ENCODE measurements around the gene SLC9C2. TPM values are rescaled to one million over a fixed set of nuclear protein-coding genes. Genes with fewer than 3 reads are reported as not detected.
"Not testable (repeated sequence)": the region's sequence is repeated elsewhere in the genome, so short reads cannot be mapped to it uniquely, and the experiment has no call there.

The SLC9C2 gene
- total and polyA plus RNA-seq, 2 donors from 2014 or later = 0.52 to 0.72 TPM

DNA sequence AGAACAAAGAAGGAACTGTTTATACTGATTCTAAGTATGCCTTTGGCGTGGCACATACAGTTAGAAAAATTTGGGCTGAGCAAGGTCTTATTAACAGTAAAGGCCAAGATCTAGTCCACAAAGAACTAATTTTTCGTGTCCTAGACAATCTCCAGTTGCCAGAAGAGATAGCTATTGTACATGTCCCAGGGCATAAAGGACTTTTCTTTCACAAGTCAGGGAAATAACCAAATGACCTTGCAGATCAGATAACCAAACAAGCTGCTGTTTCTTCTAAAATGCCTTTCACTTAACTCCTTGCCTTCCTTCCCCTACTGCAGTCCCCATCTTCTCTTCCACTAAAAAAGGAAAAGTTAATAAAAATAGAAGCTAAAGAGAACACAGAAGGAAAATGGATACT, 36.2 kb upstream of the SLC9C2 start:
- Histone ChIP-seq H3K9me3 (ENCODE audit: control insufficient read depth in 2 of 3, insufficient read depth in 1 of 3, low read length in 3 of 3) (no peaks in the 10 kb centered on the region), H3K9ac (ENCODE audit: low read length in 3 of 3) (no peak overlapping the region), H3K36me3 (ENCODE audit: control insufficient read depth in 2 of 3, insufficient read depth in 3 of 3, low read length in 3 of 3) (no peaks in the 10 kb centered on the region), H3K27ac (ENCODE audit: low read depth in 2 of 2, low read length in 2 of 2) (no peak overlapping the region), H3K4me3 (ENCODE audit: low read length in 3 of 3) (no peak overlapping the region), H3K27me3 (ENCODE audit: control insufficient read depth, insufficient read depth, low read length) (no peaks in the 10 kb centered on the region), H3K4me1 (ENCODE audit: control insufficient read depth in 2 of 3, insufficient read depth in 2 of 3, low read depth in 1 of 3, low read length in 3 of 3) (no peaks in the 10 kb centered on the region)
- no peak for DNase-seq
- no peak for FAIRE-seq
- intact Hi-C loops (cut with DNase I) = no loop called here
- TF ChIP-seq, protein P1, sequence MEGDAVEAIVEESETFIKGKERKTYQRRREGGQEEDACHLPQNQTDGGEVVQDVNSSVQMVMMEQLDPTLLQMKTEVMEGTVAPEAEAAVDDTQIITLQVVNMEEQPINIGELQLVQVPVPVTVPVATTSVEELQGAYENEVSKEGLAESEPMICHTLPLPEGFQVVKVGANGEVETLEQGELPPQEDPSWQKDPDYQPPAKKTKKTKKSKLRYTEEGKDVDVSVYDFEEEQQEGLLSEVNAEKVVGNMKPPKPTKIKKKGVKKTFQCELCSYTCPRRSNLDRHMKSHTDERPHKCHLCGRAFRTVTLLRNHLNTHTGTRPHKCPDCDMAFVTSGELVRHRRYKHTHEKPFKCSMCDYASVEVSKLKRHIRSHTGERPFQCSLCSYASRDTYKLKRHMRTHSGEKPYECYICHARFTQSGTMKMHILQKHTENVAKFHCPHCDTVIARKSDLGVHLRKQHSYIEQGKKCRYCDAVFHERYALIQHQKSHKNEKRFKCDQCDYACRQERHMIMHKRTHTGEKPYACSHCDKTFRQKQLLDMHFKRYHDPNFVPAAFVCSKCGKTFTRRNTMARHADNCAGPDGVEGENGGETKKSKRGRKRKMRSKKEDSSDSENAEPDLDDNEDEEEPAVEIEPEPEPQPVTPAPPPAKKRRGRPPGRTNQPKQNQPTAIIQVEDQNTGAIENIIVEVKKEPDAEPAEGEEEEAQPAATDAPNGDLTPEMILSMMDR (IDR thresholded peaks at IDR 0.05; ENCODE audit: borderline replicate concordance, extremely low read depth, insufficient read depth) = no peak

DNA sequence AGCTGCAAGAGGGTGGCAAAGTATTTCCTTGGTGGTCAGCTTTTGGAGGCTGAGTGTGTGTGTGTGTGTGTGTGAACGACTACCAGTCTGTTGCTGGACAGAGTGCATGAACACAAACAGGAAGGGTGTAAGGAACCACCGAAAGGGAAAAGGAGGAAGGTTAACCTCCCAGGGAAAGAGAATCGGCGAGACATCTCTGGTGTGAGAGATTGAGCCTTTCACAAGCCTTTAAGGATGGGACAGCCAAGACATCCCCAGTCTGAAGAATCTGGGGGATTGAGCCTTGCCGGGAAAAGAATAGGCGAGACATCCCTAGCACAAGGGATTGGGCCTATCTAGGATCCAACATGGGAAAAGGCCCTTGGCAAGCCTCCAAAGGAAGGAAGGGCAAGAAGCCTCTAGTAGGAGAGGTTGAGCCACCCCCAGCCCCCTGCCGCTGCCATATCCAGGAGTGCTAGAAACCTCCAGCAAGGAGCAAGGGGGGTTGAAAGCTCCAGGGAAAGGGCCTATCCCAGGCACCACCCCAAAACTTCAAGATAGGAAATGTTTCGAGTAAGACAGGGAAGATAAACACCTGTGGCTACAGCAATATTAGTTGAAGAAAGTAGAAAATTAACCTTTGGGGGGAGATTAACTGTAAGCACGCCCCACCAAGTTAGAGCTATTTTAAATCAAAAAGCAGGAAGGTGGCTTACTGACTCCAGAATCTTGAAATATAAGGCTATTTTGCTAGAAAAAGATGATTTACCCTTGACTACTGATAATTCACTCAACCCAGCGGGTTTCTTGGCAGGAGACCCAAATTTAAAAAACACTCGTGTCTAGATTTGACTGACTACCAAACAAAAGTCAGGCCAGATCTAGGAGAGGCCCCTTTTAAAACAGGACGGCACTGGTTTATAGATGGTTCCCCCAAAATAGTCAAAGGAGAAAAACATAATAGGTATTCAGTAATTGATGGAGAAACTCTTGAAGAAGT, 35.5 kb upstream of the SLC9C2 start:
- FAIRE-seq (no peak), DNase-seq (no peak)
- Histone ChIP-seq H3K4me3 (ENCODE audit: low read length in 3 of 3) (no peak overlapping the region), H3K27ac (ENCODE audit: low read depth in 2 of 2, low read length in 2 of 2) (no peak overlapping the region), H3K9me3 (ENCODE audit: control insufficient read depth in 2 of 3, insufficient read depth in 1 of 3, low read length in 3 of 3) (no peaks in the 10 kb centered on the region), H3K9ac (ENCODE audit: low read length in 3 of 3) (no peak overlapping the region), H3K36me3 (ENCODE audit: control insufficient read depth in 2 of 3, insufficient read depth in 3 of 3, low read length in 3 of 3) (no peaks in the 10 kb centered on the region), H3K4me1 (ENCODE audit: control insufficient read depth in 2 of 3, insufficient read depth in 2 of 3, low read depth in 1 of 3, low read length in 3 of 3) (no peaks in the 10 kb centered on the region), H3K27me3 (ENCODE audit: control insufficient read depth, insufficient read depth, low read length) (no peaks in the 10 kb centered on the region)
- intact Hi-C loops (cut with DNase I) = no loop called here
- TF ChIP-seq, protein P1 (IDR thresholded peaks at IDR 0.05; ENCODE audit: borderline replicate concordance, extremely low read depth, insufficient read depth) = no peak

DNA sequence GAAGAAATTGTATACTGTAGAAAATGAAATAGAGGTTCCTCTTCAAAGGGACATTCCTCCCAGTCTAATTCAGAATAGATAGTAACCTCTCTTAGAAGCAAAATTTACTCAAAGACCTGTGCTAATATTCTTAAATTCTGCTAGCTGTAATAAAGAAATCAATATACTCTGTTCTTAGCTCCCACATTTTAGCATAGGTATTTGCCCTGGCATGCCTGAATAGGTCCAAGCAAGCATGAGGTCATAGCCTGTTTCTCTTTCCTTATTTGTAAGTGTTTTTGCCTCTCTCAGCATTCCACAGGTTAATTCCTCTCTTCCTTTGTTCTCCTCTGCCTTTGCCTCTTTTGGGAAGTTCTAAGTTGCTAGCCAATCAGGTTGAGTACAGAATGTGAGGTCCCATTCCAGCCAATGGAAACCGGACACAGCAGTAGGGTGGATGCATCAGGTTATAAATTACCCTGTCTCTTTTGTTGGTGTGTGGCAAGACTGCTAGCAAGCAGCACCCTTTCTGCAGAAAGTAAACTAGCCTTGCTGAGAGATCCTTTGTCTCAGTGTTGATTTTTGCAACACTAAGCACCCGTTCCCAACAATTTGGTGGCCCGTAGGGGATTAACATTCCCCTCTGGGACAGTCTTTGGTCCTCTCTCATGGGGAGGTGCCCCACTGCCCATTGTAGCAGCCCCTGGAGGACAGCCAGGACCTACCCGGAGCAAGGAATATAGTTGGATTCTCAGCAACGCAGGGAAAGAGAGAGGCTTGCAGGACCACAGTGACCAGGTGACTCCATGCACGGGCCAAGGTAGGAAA, 34.6 kb upstream of the SLC9C2 start:
- H3K27me3 ChIP-seq (ENCODE audit: control insufficient read depth, insufficient read depth, low read length); intact Hi-C loops (cut with DNase I); H3K4me3 ChIP-seq (ENCODE audit: low read length in 3 of 3); FAIRE-seq; H3K9me3 ChIP-seq (ENCODE audit: control insufficient read depth in 2 of 3, insufficient read depth in 1 of 3, low read length in 3 of 3); H3K9ac ChIP-seq (ENCODE audit: low read length in 3 of 3); H3K36me3 ChIP-seq (ENCODE audit: control insufficient read depth in 2 of 3, insufficient read depth in 3 of 3, low read length in 3 of 3); H3K27ac ChIP-seq (ENCODE audit: low read depth in 2 of 2, low read length in 2 of 2); DNase-seq; H3K4me1 ChIP-seq (ENCODE audit: control insufficient read depth in 2 of 3, insufficient read depth in 2 of 3, low read depth in 1 of 3, low read length in 3 of 3): not testable (repeated sequence)

DNA sequence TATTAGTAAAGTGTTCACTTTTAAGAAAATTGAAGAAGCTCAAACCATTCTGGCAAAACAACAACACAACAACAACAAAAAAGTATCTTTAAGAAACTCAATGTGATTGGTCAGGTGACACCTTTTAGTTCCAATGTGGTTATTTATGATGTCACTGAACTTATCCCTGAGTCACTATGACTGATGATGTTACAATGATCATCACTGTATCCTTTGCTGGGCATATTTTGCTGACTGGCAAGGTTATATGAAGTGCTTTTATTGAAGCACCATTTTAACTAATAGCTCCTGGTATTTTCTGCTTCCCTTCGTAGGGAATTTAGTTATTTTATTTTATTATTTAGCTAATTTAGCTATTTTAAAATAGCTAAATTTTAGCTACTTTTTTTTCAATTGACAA, 32.2 kb upstream of the SLC9C2 start, which contains the start of gene TEX50:
TSS of gene TEX50 (plus strand) at position 223 of the 400 bp plus-strand sequence. CDS start 184 bp downstream, outside the sequence.
- H3K9ac ChIP-seq (ENCODE audit: low read length in 3 of 3) = no peak within 1 kb of the TSS
- no peaks in the 10 kb centered on the region for H3K36me3 ChIP-seq (ENCODE audit: control insufficient read depth in 2 of 3, insufficient read depth in 3 of 3, low read length in 3 of 3)
- intact Hi-C loops (cut with DNase I) = no loop called here
- H3K27ac ChIP-seq (ENCODE audit: low read depth in 2 of 2, low read length in 2 of 2) = no peak within 1 kb of the TSS
- H3K27me3 ChIP-seq (ENCODE audit: control insufficient read depth, insufficient read depth, low read length) = no peaks in the 10 kb centered on the region
- H3K4me3 ChIP-seq (ENCODE audit: low read length in 3 of 3) = no peak within 1 kb of the TSS
- TF ChIP-seq, protein P1 (IDR thresholded peaks at IDR 0.05; ENCODE audit: borderline replicate concordance, extremely low read depth, insufficient read depth) = no peak
- DNase-seq = no peak
- H3K4me1 ChIP-seq (ENCODE audit: control insufficient read depth in 2 of 3, insufficient read depth in 2 of 3, low read depth in 1 of 3, low read length in 3 of 3) = no peaks in the 10 kb centered on the region
- FAIRE-seq = no peak
- no peaks in the 10 kb centered on the region for H3K9me3 ChIP-seq (ENCODE audit: control insufficient read depth in 2 of 3, insufficient read depth in 1 of 3, low read length in 3 of 3)

All from kidney (tissue), 14 donors.